Gastroesophageal sphincter (tissue), 3 donors: ENCODE results near the gene CAMKMT.

Source experiments
- CTCF ChIP-seq, 4 experiments: fragments of 200-600 bp in 2 of 4; fragments of 450-650 bp in 2 of 4; sonication (generic) in 1 of 4; IDR thresholded peaks; one replicate each; pipeline ENCODE4 v1.5.1; 2017 to 2019; ENCODE audit warnings: antibody characterized with exemption in 4 of 4, mild to moderate bottlenecking in 2 of 4, moderate library complexity in 2 of 4
- EP300 ChIP-seq: sonication (generic); formaldehyde crosslinking; IDR thresholded peaks from one replicate; pipeline ENCODE4 v1.6.1; 2017; ENCODE audit warnings: antibody characterized with exemption, mild to moderate bottlenecking

DNA sequence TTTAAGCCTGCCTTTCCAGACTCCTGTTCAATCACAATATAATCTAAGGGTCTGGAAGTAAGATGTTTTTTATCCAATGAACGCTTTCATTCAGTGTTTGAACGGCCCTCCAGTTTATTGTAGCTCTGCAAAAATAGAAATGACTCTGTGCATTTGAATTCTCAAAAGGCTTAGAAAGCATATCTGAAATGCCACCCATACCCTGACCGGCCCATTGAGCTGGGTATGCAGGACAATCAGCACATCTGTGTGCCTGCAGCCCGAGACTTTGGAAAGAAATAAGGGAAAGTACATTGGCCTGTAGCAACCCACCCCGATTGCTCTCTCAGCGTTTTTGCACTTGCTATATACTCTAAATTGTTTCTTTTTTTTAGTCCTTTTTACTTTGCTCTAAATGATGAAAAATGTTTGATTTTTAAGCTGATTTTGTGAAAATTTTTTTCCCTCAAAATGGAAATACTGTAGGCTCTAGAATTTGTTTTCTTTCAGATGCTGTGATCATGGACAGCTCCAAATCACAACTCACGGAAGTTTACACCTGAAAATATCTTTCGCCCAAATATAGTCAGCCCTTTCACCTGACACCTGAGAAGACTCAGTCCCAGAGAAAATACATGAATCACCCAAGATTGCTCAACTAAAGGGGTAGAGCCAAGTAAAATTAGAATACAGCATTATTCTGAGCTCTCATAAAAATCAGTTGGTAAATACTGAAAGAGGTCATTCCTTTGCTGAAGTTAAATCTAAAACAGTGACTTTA lies 385.3 kb downstream of the CAMKMT start:
- TF ChIP-seq EP300, result no peak
- no peak for TF ChIP-seq CTCF (IDR thresholded peaks at IDR 0.05)
